Activated CD4-positive, alpha-beta T cell treated with anti-CD3 and anti-CD28 coated beads, Interleukin-2, Interleukin-6, amounts not matched to agents 100 ng/mL and 50 ng/mL, durations not matched to agents 16 hours and 8 hours (primary cell): ENCODE measurements around the gene SREK1IP1.

Source experiments
- DNase-seq: peaks from one replicate; pipeline ENCODE4 v3.0.0-alpha.2; 2020

Gene SREK1IP1

DNA sequence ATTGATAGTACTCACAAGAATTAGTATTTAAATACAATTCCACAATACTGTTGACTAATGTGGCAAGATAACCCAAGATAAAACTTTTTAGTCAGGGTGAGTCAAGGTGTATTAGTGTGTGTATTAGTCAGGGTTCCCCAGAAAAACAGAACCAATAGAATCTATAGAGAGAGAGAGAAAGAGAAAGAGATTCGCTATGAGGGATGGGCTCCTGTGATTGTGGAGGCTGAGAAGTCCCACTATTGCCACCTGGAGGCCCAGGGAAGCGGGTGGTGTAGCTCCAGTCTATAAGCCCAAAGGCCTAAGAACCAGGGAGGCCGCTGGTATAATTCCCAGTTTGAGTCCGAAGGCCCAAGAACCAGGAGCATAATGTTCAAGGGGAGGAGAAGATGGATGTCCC lies 88.2 kb downstream of the SREK1IP1 start:
- DNase-seq: no peak

- DNase-seq: no peak
Measured at GRCh38 chr5:64678374-64678773, 90.1 kb downstream of the SREK1IP1 start.

GRCh38 chr5:64671678-64672077 lies 96.8 kb downstream of the SREK1IP1 start:
- no peak for DNase-seq

- DNase-seq: no peak
Measured at GRCh38 chr5:64670277-64670676, 98.2 kb downstream of the SREK1IP1 start.
